GM12878 (cell line): ENCODE measurements around the gene DNAI4. TPM values are rescaled to one million over a fixed set of nuclear protein-coding genes. Genes with fewer than 3 reads are reported as not detected.

Source experiments
- ATAC-seq: fragments of 200-7000 bp; cut with Tn5 transposase; 3 replicates; pipeline ENCODE4 v1.9.1; 2020; ENCODE audit warnings: mild to moderate bottlenecking, moderate library complexity
- BruUV-seq: library from RNA; stranded (reverse); fragments of 400-500 nt; replicated peaks from 2 replicates; lab custom pipeline; 2021; lab: Mats Ljungman, UMichigan
- CTCF ChIA-PET: fragments of 300-600 bp; sonication (Branson Sonifier 250); formaldehyde crosslinking; extraction: SDS; loops from one replicate; lab custom pipeline; 2021; ENCODE audit warnings: inconsistent platforms; lab: Yijun Ruan, JAX
- POLR2A ChIA-PET: fragments of 350-600 bp; formaldehyde crosslinking; extraction: SDS; loops from one replicate; lab custom pipeline; 2021; ENCODE audit warnings: inconsistent platforms; lab: Charles Lee
- RAD21 ChIA-PET: fragments of 300-600 bp; sonication (Branson Sonifier 250); formaldehyde crosslinking; loops from one replicate; lab custom pipeline; 2023; ENCODE audit warnings: antibody characterized with exemption; ENCODE audit not compliant: unreplicated experiment; lab: Charles Lee
- SMC1A ChIA-PET: fragments of 300-600 bp; sonication (Branson Sonifier 250); formaldehyde crosslinking; loops from one replicate; lab custom pipeline; 2023; ENCODE audit not compliant: unreplicated experiment, uncharacterized antibody; lab: Charles Lee
- DNase-seq: peaks from one replicate; pipeline ENCODE4 v3.0.0-alpha.2; 2011; ENCODE audit warnings: low read depth, low spot score
- FAIRE-seq: peaks from 3 replicates; lab custom pipeline; 2011; peaks lifted over from hg19 to GRCh38; lab: Jason Lieb, UNC
- H2AFZ ChIP-seq: 2 replicates; pipeline ENCODE4 v1.6.0; 2011; ENCODE audit warnings: low read depth, low read length, control low read depth; ENCODE audit not compliant: control insufficient read depth
- H3K27ac ChIP-seq: 2 replicates; pipeline ENCODE4 v1.5.1; 2011; ENCODE audit warnings: control low read depth; ENCODE audit not compliant: control insufficient read depth, insufficient read depth
- H3K27me3 ChIP-seq, 2 experiments: replicated peaks in 1 of 2; 2 replicates each; pipeline versions ENCODE4 v1.6.0 to v1.6.1; 2011; ENCODE audit warnings: low read length in 1 of 2; ENCODE audit not compliant: control insufficient read depth in 2 of 2, insufficient read depth in 2 of 2
- H3K36me3 ChIP-seq, 2 experiments: 2 replicates each; pipeline ENCODE4 v1.5.1; 2011; ENCODE audit warnings: low read length in 1 of 2; ENCODE audit not compliant: control insufficient read depth in 2 of 2, insufficient read depth in 2 of 2
- H3K4me1 ChIP-seq: 2 replicates; pipeline ENCODE4 v1.6.1; 2011; ENCODE audit warnings: mild to moderate bottlenecking, low read length, moderate library complexity, mixed read lengths; ENCODE audit not compliant: control insufficient read depth, insufficient read depth
- H3K4me2 ChIP-seq: 2 replicates; pipeline ENCODE4 v1.6.0; 2011; ENCODE audit warnings: control low read depth; ENCODE audit not compliant: control insufficient read depth, insufficient read depth
- H3K4me3 ChIP-seq: fragments of 200-600 bp; sonication (generic); 2 replicates; pipeline ENCODE4 v1.5.1; 2016
- H3K79me2 ChIP-seq: 2 replicates; pipeline ENCODE4 v1.6.0; 2011; ENCODE audit warnings: low read length; ENCODE audit not compliant: control insufficient read depth, insufficient read depth
- H3K9ac ChIP-seq: 2 replicates; pipeline ENCODE4 v1.8.0; 2011; ENCODE audit warnings: low read length, control low read depth, mixed read lengths; ENCODE audit not compliant: control insufficient read depth, insufficient read depth
- H3K9me3 ChIP-seq: replicated peaks from 3 replicates; pipeline ENCODE4 v1.5.1; 2011; ENCODE audit warnings: mild to moderate bottlenecking, low read length; ENCODE audit not compliant: control insufficient read depth, insufficient read depth
- H4K20me1 ChIP-seq: 2 replicates; pipeline ENCODE4 v1.6.0; 2011; ENCODE audit not compliant: control insufficient read depth, insufficient read depth
- CBX5 ChIP-seq: sonication (generic); IDR thresholded peaks from 2 replicates; pipeline ENCODE4 v1.6.1; 2016; ENCODE audit warnings: low read depth, moderate library complexity, mild to moderate bottlenecking, inconsistent platforms
- CEBPB ChIP-seq, 2 experiments: fragments of 150-350 bp in 1 of 2; IDR thresholded peaks; 2 replicates each; pipeline ENCODE4 v1.6.1; 2012 to 2014; ENCODE audit warnings: low read depth in 2 of 2, low read length in 2 of 2, borderline replicate concordance in 1 of 2, inconsistent platforms in 1 of 2
- EP300 ChIP-seq, 2 experiments: fragments of 150-350 bp in 1 of 2; IDR thresholded peaks; 2 replicates each; pipeline ENCODE4 v1.6.1; 2011 to 2012; ENCODE audit warnings: low read depth in 2 of 2, low read length in 2 of 2, borderline replicate concordance in 1 of 2, improper control_type of control experiment in 1 of 2, inconsistent platforms in 1 of 2; ENCODE audit not compliant: control insufficient read depth in 1 of 2
- WRNIP1 ChIP-seq: IDR thresholded peaks from 2 replicates; pipeline ENCODE4 v1.6.1; 2011; ENCODE audit warnings: low read depth, low read length, improper control_type of control experiment, borderline replicate concordance
- ZNF217 ChIP-seq: fragments of 450-650 bp; IDR thresholded peaks from 2 replicates; pipeline ENCODE4 v1.6.1; 2017; ENCODE audit warnings: antibody characterized with exemption, mild to moderate bottlenecking
- WGBS: methylation state at CpG from one replicate; pipeline ENCODE4 v1.1.6; 2016; ENCODE audit warnings: low lambda C conversion rate; ENCODE audit not compliant: insufficient replicate concordance, insufficient coverage; ENCODE audit errors: missing lambda C conversion rate; 5-methylcytosine and 5-hydroxymethylcytosine counted together
- in situ Hi-C: fragments of 300-500 bp; cut with MboI; formaldehyde crosslinking; loops from 9 replicates; pipeline ENCODE4 v1.14.3; 2018; ENCODE audit warnings: mixed read lengths
- intact Hi-C: fragments of 100-400 bp; cut with micrococcal nuclease; formaldehyde crosslinking; loops from one replicate; pipeline ENCODE4 v1.14.2; 2022; ENCODE audit not compliant: unreplicated experiment
- polyA plus RNA-seq, 11 experiments: library from polyadenylated mRNA; depleted of rRNA in 4 of 11; unstranded in 6 of 11; stranded (reverse) in 5 of 11; fragments of >200 nt; fragmentation: Nextera tagmentation in 4 of 11; fragmentation: Illumina TruSeq in 1 of 11; extraction: Ambion mirVana in 4 of 11; extraction: Trizol in 1 of 11; gene quantifications; 1 replicate in 1 of 11; 2 replicates in 10 of 11; pipeline versions ENCODE4 v1.2.1 to v1.2.3, GENCODE V29; 2011 to 2016; ENCODE audit warnings: inconsistent platforms in 2 of 11, missing spikeins in 2 of 11, low read depth in 1 of 11
- total RNA-seq, 4 experiments: library from RNA; depleted of rRNA in 3 of 4; stranded (reverse); fragments of >200 nt in 3 of 4; fragmentation: Illumina TruSeq in 1 of 4; extraction: Trizol in 1 of 4; gene quantifications; 2 replicates each; pipeline versions ENCODE4 v1.2.1 to v1.2.3, GENCODE V29; 2013 to 2021
- TF ChIP-seq, protein P1 (sequence below): IDR thresholded peaks from 2 replicates; pipeline ENCODE4 v1.6.1; 2012; ENCODE audit warnings: improper control_type of control experiment, low read depth, low read length; ENCODE audit not compliant: insufficient replicate concordance

Gene DNAI4
- total and polyA plus RNA-seq, 10 of the 15 experiments (the other 5 are each of a cell fraction or from before 2014, with no cell fraction given), result 0.13 to 2.3 (median 0.27) TPM; not detected in 1

DNA sequence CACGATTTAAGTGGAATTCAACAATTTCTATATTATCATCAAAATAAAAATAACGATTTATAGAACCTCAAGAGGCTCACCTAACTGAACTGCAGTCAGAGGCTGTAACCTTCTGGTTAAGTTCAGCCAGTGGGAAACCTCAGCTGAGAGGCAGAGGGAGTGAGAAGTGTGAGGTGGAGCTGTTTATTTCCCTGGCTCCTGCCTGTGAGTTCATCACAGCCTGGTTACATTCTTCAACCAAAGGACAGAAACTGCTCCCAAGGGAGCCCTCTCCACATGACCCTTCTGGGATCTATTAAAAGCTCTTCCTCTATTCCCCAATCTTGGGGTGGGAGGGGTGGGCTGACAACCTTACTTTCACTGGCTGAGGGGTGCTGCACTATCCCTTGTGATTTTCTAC lies 150.2 kb downstream of the DNAI4 start:
- intact Hi-C loops, result no loop called here
- in situ Hi-C loops, result loop anchor here (25.0 kb wide), 1 partner anchor 713 kb away; no protein-coding TSS in a partner anchor
- H3K27ac ChIP-seq, result no peak overlapping the region
- TF ChIP-seq WRNIP1, result no peak
- no peak for TF ChIP-seq CBX5
- TF ChIP-seq ZNF217, result no peak
- TF ChIP-seq CEBPB (IDR thresholded peaks at IDR 0.05; ENCODE audit: borderline replicate concordance in 1 of 2, low read depth in 2 of 2, low read length in 2 of 2), result no peak
- no peak for TF ChIP-seq EP300 (IDR thresholded peaks at IDR 0.05; ENCODE audit: borderline replicate concordance in 1 of 2, control insufficient read depth in 1 of 2, low read depth in 2 of 2, low read length in 2 of 2)
- TF ChIP-seq, protein P1, sequence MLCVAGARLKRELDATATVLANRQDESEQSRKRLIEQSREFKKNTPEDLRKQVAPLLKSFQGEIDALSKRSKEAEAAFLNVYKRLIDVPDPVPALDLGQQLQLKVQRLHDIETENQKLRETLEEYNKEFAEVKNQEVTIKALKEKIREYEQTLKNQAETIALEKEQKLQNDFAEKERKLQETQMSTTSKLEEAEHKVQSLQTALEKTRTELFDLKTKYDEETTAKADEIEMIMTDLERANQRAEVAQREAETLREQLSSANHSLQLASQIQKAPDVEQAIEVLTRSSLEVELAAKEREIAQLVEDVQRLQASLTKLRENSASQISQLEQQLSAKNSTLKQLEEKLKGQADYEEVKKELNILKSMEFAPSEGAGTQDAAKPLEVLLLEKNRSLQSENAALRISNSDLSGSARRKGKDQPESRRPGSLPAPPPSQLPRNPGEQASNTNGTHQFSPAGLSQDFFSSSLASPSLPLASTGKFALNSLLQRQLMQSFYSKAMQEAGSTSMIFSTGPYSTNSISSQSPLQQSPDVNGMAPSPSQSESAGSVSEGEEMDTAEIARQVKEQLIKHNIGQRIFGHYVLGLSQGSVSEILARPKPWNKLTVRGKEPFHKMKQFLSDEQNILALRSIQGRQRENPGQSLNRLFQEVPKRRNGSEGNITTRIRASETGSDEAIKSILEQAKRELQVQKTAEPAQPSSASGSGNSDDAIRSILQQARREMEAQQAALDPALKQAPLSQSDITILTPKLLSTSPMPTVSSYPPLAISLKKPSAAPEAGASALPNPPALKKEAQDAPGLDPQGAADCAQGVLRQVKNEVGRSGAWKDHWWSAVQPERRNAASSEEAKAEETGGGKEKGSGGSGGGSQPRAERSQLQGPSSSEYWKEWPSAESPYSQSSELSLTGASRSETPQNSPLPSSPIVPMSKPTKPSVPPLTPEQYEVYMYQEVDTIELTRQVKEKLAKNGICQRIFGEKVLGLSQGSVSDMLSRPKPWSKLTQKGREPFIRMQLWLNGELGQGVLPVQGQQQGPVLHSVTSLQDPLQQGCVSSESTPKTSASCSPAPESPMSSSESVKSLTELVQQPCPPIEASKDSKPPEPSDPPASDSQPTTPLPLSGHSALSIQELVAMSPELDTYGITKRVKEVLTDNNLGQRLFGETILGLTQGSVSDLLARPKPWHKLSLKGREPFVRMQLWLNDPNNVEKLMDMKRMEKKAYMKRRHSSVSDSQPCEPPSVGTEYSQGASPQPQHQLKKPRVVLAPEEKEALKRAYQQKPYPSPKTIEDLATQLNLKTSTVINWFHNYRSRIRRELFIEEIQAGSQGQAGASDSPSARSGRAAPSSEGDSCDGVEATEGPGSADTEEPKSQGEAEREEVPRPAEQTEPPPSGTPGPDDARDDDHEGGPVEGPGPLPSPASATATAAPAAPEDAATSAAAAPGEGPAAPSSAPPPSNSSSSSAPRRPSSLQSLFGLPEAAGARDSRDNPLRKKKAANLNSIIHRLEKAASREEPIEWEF, result no peak
- POLR2A ChIA-PET, result no interaction called here
- ATAC-seq (no peak), DNase-seq (no peak), FAIRE-seq (no peak)
- CTCF ChIA-PET, result interaction anchor here (1.9 kb wide), 1 partner anchor 9 kb away, joined by 6 read pairs; no protein-coding TSS in a partner anchor
- H3K4me3 ChIP-seq, result no peak overlapping the region
- H3K4me2 ChIP-seq, result no peak overlapping the region
- WGBS, result 0% methylated on average over 2 of the region's 2 CpGs
- no peaks in the 10 kb centered on the region for H3K36me3 ChIP-seq
- no peak overlapping the region for H2AFZ ChIP-seq
- H4K20me1 ChIP-seq, result no peaks in the 10 kb centered on the region
- H3K9me3 ChIP-seq, result no peaks in the 10 kb centered on the region
- H3K79me2 ChIP-seq, result no peaks in the 10 kb centered on the region
- RAD21 ChIA-PET, result no interaction called here
- BruUV-seq, result no TSS peak
- SMC1A ChIA-PET, result no interaction called here
- no peak overlapping the region for H3K9ac ChIP-seq
- H3K4me1 ChIP-seq, result no peaks in the 10 kb centered on the region
- H3K27me3 ChIP-seq, result no peaks in the 10 kb centered on the region; a peak in 1 of 4 replicates
